DMS114 treated with DMSO at 0.1 percent for 48 hours (cell line): ENCODE data around the gene COL18A1.
"Not testable (repeated sequence)": the region's sequence is repeated elsewhere in the genome, so short reads cannot be mapped to it uniquely, and the experiment has no call there.

ENCODE experiments used
- DNase-seq: peaks from one replicate; lab custom pipeline; 2025; ENCODE audit not compliant: unreplicated experiment; lab: John Stamatoyannopoulos, UW

Gene COL18A1

DNA sequence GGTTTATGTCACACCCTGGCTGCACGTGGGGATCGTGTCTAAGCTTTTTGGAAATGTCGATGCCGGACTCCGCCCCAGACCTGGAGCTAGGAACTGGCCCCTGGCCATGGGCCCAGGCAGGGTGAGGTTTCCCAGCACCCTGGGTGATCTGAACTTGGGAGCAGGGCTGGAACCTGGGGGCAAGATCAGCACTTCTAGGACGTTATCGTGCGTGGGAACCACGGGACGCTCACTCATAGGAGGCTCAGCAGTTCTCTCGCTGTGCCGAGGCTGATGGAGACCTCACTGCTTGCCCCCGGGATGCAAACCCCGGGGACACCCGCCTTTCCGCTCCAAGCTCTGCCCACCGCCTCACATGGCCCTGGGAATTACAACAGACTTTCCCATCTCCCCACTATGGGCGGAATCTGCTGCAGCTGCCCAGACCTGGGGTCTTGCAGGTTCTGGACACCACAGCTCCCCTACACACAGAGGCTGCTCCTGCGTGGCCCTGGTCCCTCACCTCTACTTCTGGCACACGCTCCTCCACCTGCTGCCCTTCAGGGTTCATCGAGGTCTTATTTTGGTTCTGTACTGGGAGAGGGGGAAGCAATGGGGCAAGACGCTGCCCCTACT, 35.9 kb downstream of the COL18A1 start:
- no peak for DNase-seq

DNA sequence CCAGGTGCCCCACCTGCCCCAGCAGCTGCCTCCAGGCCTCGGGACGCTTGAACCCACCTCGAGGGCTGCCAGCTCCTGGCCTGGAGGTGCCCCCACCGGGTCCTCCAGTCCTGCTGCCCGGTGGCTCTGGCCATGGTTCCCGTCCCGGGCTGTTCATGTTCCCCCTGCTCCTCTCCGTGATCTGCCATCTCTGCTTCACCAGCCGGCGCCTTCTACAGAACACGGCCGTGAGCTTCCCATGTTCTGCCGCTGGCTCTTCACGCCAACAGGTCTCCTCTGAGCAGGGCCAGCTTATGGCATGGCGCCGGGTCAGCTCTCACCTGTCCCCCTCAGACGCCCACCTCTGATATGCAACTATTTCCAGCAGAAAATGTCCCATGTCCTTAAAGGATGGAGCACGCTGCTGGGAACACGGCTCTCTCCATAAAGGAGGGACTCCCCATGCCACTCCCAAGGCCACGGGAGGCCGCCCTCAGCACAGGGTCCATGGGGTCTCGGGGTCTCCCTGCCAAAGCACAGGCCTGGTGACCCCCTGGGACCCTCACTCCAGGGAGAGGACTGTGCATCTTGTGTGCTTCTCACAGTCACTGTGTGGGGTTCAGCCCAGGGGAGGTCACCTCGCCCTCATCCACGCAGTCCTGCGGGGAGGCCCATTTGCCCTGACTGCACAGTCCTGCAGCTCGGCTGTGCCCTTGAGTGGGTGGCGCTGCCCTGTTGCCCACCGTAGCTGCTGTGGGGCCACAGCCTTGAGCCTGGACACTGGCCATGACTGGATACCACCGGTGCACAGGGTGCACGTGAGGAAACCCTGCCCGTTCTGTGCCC, 36.7 kb downstream of the COL18A1 start:
- DNase-seq, result no peak

DNA sequence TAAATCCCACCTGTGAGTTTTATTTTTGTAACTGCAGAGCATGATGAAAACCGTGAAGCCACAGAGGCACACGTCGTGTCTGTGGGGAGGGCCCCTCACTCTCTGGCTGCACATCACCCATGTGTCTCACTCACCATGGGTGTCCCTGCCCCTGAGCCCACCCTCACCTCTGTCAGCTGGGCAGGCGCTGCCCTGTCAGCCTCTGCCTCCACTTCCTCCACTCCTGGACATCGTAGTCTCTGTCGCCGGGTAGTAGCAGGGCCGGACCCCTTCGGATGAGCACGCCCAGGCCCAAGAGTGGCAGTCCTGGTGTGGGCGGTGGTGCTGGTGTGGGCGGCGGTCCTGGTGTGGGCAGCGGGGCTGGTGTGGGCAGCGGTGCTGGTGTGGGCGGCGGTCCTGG, 37.3 kb downstream of the COL18A1 start:
- no peak for DNase-seq

DNA sequence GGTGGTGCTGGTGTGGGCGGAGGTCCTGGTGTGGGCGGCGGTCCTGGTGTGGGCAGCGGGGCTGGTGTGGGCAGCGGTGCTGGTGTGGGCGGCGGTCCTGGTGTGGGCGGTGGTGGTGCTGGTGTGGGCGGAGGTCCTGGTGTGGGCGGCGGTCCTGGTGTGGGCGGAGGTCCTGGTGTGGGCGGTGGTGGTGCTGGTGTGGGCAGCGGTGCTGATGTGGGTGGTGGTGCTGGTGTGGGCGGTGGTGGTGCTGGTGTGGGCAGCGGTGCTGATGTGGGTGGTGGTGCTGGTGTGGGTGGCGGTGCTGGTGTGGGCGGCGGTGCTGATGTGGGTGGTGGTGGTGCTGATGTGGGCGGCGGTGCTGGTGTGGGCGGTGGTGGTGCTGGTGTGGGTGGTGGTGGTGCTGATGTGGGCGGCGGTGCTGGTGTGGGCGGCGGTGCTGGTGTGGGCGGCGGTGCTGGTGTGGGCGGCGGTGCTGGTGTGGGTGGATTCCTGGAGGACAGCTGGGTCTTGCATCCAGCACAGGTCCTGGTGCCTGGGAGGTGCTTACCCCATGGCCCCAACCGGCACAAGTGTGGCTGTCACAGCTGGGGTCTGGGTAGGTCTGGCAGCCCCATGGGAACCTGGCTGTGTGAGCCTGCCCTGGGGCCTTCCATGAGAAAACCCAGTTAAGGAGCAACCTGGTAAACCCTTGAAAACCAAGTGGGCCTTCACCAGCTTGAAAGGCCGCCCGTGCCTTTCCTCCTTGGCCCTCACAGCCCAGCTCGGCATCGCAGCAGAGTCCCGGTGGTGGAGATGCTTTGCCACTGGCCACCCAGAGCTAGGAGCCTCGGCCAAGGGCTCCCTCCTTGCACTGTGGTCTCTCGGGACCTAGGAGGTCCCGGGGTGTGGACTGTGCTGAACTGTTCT, 38.0 kb downstream of the COL18A1 start:
- not testable (repeated sequence) for DNase-seq

DNA sequence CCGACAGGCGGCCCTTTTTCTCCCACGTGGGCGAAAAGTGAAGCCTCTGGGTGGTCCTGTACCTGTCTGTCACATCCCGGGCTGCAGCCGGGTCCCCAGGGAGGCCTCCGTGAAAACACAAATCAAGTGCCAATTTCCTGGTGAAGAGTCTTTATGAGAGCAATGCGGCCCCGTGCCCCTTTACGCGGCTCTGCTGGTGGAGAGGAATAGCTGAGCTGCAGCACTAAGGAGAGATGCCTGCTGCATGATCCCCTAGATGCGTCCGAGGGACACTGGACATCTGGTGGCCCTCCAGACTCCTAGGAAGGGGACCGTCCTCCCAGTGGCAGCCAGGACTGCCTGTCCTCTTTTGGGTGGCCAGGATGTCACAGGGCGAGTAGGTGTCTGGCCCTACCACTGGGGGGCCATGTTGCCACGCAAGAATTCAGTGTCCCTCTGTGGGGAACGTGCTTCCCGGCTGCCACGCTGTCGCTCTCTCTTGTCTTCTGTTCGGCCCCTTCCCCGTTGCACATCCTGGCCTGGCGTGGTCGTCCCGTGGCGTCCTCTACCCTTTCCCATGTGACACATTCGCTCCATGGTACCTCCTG, 38.7 kb downstream of the COL18A1 start:
- no peak for DNase-seq

DNA sequence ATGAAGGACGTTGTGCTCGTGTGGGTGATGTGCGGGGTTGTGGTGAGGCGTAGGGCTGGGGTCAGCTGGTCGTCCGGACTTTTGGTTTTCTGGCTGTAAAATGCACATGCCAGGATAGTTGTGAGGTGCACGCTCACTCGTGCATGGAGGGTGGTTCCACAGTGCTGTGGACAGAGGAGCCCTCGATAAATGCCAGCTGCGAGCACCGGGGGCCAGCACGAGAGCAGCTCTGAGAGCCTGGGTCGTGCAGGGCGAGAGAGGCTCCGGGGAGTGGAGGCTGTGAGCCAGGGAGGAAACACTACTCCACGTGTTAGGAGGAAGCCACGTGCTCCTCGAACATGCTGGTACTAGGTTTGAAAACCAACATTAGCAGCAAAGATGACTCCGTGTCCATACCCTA, 39.4 kb downstream of the COL18A1 start:
- no peak for DNase-seq

DNA sequence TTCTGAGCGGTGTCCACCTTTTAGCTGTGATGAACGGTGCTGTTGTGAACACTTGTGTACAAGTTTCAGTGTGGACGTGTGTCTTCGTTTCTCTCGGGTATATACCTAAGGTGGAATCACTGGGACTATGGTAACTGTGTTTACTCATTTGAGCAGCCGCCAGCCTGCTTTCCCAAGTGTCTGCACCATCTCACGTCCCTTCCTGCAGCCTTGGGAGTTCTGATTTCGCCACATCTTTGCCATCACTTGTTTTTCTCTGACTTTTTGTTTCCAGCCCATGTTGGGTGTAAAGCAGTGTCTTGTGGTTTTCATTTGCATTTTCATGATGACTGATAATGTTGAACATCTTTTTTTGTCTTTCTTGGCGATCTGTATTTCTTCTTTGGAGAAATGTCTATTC, 40.4 kb downstream of the COL18A1 start:
- no peak for DNase-seq

DNA sequence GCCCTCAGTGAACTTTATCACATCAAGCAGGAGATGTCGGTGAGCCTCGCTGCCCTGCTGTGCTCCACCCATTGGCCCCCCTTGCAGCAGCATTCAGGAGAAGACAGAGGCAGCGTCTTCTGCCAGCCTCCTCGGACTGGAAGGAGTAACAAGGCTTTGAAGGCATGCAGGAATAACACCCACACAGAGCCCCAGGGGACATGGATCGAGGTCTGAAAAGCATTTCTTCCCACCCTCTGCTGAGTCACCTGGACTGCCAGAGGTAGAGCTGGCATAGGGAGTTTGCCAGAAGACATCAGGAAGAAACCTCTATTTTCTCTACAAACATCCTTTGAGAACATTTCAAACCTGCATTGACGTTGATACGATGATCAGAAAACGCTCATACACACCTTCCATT, 42.9 kb downstream of the COL18A1 start:
- no peak for DNase-seq

DNA sequence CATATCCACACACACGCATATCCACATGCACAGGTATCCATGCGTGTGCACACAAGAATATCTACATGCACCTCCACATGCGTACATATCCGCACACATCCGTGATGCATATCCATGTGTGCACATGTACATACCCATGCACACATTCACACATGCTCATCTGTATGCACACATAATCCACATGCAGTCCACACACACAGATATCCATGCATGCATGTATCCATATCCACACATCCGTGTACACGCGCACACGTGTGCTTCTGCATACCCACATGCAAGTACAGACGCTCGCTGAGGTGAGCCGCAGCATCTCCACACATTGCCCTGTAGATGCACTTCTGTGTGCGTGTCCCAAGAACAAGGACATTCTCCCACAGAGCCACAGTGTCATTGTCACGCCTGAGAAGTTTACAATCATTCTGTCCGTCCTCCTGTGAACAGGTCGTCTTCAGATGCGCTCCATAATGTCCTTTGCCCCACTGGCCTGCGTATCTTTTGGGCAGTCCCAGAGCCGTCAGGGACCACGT, 43.4 kb downstream of the COL18A1 start:
- no peak for DNase-seq

DNA sequence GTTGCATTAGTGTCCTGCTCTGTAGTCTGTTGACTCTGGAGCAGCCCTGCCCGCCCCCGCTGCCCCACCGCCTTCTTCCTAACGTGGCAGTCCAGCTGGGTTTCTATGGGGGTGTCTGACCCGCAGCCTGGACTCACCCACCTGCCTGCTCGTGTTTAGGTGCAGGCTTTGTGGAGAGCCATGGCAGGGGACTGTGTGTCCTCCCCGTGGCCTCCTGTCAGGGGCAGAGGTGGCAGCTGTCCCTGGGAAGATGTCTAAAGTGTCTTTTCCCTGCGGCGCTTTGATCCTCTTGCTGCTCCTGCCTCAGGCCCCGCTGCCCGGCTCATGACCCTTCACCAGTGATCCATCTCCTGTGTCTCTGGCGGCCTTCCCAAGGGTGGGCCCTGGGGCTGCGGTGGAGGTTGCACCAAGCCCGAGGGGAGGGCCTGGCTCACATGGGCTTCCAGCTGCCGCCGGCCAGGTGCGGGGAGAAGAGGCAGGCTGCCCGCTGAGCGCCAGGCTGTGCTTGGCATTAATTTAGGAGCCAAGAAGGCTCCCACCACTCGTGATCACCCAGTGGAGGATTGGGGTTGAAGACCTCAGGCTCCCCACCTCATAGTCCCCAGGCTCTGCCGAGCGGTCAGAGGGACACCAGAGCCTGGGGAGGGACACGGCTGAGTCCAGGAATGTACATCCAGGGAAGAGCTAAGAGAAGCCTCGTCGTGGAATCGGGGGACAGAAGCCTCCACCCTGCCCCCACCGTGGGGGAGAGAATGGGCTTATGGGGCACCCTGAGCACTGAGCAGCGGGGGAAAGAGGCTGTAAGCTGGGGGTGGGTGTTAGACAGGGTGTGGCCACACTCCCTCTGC, 44.1 kb downstream of the COL18A1 start:
- DNase-seq, result no peak

DNA sequence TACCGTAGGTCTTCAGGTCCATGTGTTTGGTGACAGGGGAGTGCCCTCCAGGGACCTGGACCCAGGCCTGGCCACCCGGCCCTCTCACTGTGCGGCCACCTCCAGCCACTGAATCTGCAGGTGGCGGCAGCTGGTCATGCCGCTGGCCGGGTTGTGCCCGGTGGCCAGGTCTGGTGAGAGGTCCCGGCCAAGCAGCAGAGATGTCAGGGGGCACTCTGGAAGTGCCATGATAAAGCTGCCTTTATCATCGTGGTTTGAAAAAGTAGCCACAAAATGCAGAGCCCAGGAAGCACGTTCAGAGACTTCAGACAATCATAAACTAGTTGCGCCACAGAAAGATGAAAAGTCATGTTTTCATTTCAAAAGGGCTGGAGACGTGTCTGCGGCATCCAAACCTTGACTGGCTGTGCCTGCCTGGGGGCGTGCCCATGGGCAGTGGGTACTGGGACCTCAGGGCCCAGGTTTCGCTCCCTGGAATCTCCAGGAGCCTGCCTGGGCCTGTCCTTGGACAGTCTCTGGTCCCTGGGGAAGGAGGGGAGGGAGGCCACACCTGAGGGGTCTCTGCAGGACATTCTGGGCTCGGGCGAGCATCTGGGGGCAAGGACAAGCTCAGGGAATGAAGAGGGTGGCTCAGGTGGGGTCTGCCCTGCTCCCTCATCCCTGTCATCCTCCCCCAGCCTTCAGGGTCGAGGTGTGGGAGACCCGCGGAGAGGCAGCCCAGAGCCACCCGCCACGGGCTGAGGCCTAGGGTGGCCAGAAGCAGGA, 44.9 kb downstream of the COL18A1 start:
- no peak for DNase-seq

DNA sequence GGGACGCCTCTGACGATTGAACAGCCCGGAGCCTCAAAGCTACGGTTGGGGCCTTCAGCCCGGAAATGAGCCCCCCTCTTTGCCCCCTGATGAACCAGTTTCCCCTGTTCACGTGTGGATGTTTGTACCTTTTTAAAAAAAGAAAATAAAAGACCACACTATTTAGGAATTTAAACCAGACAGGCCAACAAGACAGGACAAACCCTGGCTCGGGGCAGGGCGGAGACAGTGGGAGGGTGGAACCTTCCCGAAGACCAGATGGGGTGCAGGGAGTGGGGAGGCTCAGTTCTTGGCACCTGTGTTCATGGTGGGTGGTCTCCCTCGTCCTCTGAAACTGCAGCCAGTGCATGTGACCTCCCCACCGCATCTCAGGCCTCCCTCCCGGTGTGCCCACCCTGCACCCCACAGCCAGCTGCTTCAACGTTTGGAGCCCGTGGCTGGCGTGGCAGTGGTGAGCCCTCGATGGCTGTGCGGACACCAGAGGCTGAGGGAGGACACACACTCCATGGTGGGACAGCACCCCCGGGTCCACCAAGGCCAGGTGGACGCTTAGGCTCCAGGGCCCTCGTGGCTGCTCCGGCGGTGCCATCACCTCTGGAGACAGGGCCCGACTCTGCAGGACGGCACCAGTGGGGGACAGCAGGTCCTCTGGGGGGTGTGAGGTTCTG, 45.6 kb downstream of the COL18A1 start:
- DNase-seq, result no peak

DNA sequence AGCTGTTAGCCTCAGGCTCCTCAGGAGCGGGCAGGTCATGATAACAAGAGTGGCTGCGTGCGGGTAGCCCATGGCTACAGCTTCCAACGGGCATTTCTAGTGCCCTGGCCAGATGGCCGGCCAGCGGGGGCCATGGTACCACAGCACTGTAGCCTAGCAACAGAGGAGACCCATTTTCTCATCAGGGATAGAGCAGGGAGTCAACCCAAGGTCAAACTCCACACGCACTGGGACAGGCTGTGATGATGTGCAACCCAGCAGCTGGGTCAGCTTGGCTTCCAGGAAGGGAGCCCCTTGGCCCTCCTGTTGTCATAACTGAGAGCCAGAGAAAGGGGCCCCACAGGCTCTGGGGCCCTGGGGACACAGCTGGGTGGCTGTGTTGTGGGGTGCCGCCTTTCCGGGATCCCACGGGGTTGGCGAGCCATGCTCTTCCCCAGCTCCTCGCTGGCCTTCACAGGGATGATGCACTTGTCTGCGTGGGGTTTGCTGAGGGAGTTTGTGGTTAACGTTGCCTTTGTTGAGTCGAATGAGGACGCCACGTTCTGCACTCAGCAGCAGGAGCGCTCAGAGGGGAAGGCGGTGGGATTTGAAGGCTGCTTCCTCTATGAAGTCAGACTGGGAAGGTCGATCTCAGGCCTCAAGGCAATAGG, 46.3 kb downstream of the COL18A1 start:
- DNase-seq, result no peak

DNA sequence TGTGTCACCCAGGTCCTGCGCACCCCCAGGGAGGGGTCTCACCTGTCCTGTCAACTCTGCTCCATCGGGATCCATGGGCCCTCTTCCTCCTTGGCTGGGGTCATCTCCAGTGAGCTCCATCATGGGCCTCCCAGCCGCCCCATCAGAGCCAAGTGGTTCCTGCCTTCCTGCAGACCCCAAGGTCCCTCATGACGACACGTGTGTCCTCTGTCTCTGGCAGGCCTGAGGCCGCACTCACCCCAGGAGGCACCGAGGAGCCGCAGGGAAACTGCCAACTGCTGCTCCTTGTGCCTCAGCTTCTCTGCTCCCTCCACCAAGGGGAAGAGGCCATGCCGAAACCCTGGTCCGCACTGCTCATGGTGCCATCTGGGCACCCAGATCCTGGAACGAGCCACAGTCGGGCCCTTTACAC, 46.8 kb downstream of the COL18A1 start:
- no peak for DNase-seq

DNA sequence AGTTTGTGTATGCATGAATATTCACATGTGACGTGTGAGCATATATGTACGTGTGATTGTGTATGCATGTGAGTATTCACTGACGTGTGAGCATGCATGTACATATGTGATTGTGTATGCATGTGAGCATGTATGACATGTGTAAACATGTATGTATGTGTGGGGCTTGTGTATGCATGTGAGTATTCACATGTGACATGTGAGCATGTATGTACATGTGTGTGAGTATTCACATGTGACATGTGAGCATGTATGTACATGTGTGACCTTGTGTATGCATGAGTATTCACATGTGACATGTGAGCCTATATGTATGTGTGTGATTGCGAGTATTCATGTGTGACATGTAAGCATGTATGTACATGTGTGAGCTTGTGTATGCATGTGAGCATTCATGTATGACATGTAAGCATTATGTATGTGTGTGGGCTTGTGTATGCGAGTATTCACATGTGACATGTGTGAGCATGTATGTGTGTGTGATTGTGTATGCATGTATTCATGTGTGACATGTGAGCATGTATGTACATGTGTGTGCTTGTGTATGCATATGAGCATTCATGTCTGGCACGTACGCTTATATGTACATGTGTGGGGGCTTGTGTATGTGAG, 47.8 kb downstream of the COL18A1 start:
- DNase-seq, result no peak

DNA sequence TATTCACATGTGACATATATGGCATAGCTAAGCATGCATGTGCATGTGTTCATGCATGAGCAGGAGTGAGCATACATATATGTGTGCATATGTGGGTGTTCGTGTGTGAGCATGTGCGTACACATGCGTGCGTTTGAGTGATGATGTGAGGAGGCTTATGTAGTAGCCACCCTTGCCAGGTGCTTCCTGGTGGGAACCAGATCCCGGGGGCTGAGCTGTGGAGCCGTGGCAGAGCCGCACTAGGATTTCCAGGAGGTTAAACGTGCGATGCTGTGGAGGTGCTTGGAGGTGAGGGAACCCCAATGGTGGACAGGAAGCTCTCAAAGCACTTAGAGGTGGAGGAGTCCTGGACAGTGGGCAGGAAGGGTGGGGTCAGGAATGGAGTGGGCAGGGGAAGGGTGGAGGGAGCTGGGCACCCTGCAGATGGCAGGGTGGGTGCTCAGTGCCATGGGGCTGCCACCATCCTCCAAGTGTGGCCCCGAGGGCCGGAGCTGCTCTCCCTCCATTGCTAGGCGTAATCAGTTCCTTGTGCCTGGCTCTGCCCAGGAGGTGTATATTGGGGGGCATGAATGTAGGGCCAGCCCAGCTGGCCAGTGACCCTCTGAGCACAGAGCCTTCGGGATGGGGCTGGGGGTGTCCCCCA, 48.5 kb downstream of the COL18A1 start:
- DNase-seq, result no peak
